Vagina (tissue), 2 donors: ENCODE results near the gene COQ7.

Experiments used
- CTCF ChIP-seq, 3 experiments: fragments of 450-650 bp in 2 of 3; fragments of 200-600 bp in 1 of 3; sonication (generic) in 1 of 3; IDR thresholded peaks; one replicate each; pipeline ENCODE4 v1.5.1; 2017 to 2019; ENCODE audit warnings: antibody characterized with exemption in 3 of 3, mild to moderate bottlenecking in 2 of 3, moderate library complexity in 2 of 3
- POLR2A ChIP-seq, 2 donors: fragments of 450-650 bp; IDR thresholded peaks; one replicate each; pipeline ENCODE4 v1.6.1; 2017; ENCODE audit warnings: antibody characterized with exemption in 2 of 2, mild to moderate bottlenecking in 2 of 2, moderate library complexity in 2 of 2
- POLR2AphosphoS5 ChIP-seq, 2 donors: sonication (generic); formaldehyde crosslinking; IDR thresholded peaks; one replicate each; pipeline ENCODE4 v1.9.0; 2017; ENCODE audit warnings: antibody characterized with exemption in 2 of 2, mild to moderate bottlenecking in 2 of 2, low read depth in 1 of 2; ENCODE audit not compliant: insufficient read depth in 1 of 2

- TF ChIP-seq POLR2A (IDR thresholded peaks at IDR 0.05) (no peak), CTCF (IDR thresholded peaks at IDR 0.05) (no peak), POLR2AphosphoS5 (IDR thresholded peaks at IDR 0.05; ENCODE audit: insufficient read depth in 1 of 2, low read depth in 1 of 2) (no peak)
Observed at GRCh38 chr16:19088341-19088916, 21.0 kb downstream of the COQ7 start.
